Measurements from ENCODE around the gene PRDM1.

- TF ChIP-seq CTCF (IDR thresholded peaks at IDR 0.05) (no peak), POLR2A (IDR thresholded peaks at IDR 0.05) (no peak)
Observed at GRCh38 chr6:106126482-106126881, 40.3 kb downstream of the PRDM1 start.

All from esophagus squamous epithelium (tissue), 4 donors.